ENCODE measurements around the gene LASP1. TPM values are rescaled to one million over a fixed set of nuclear protein-coding genes. Genes with fewer than 3 reads are reported as not detected.
A peak's percentile ranks its signal among the peaks of the same experiment; 100 is the strongest.

LASP1 gene
- total RNA-seq, 4 donors from 2014 or later, result 44.3 to 66.0 (median 51.9) TPM

DNA sequence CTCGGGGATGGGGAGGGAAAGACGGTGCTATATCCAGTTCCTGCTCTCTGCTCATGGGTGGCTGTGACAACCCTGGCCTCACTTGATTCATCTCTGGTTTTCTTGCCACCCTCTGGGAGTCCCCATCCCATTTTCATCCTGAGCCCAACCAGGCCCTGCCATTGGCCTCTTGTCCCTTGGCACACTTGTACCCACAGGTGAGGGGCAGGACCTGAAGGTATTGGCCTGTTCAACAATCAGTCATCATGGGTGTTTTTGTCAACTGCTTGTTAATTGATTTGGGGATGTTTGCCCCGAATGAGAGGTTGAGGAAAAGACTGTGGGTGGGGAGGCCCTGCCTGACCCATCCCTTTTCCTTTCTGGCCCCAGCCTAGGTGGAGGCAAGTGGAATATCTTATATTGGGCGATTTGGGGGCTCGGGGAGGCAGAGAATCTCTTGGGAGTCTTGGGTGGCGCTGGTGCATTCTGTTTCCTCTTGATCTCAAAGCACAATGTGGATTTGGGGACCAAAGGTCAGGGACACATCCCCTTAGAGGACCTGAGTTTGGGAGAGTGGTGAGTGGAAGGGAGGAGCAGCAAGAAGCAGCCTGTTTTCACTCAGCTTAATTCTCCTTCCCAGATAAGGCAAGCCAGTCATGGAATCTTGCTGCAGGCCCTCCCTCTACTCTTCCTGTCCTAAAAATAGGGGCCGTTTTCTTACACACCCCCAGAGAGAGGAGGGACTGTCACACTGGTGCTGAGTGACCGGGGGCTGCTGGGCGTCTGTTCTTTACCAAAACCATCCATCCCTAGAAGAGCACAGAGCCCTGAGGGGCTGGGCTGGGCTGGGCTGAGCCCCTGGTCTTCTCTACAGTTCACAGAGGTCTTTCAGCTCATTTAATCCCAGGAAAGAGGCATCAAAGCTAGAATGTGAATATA lies 50.8 kb downstream of the LASP1 start:
- no peak for DNase-seq
- H3K27ac ChIP-seq, result peak overlapping the region in 3 of 4 donors; percentile 48 to 79 (median 59)
- peaks cover 19 to 56% (median 39%) of the 10 kb centered on the region in 3 donors for H3K36me3 ChIP-seq
- no peak for TF ChIP-seq POLR2A (IDR thresholded peaks at IDR 0.05)
- TF ChIP-seq, protein P1, sequence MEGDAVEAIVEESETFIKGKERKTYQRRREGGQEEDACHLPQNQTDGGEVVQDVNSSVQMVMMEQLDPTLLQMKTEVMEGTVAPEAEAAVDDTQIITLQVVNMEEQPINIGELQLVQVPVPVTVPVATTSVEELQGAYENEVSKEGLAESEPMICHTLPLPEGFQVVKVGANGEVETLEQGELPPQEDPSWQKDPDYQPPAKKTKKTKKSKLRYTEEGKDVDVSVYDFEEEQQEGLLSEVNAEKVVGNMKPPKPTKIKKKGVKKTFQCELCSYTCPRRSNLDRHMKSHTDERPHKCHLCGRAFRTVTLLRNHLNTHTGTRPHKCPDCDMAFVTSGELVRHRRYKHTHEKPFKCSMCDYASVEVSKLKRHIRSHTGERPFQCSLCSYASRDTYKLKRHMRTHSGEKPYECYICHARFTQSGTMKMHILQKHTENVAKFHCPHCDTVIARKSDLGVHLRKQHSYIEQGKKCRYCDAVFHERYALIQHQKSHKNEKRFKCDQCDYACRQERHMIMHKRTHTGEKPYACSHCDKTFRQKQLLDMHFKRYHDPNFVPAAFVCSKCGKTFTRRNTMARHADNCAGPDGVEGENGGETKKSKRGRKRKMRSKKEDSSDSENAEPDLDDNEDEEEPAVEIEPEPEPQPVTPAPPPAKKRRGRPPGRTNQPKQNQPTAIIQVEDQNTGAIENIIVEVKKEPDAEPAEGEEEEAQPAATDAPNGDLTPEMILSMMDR (IDR thresholded peaks at IDR 0.05), result no peak
- no peaks in the 10 kb centered on the region for H3K27me3 ChIP-seq
- no peak overlapping the region for H3K4me3 ChIP-seq
- WGBS, 2 donors, result 66 to 79% methylated on average over 3 to 5 of the region's 9 CpGs
- intact Hi-C loops (cut with DNase I), result no loop called here
- H3K9me3 ChIP-seq, result no peaks in the 10 kb centered on the region
- H3K4me1 ChIP-seq, result peaks cover 8 to 62% (median 26%) of the 10 kb centered on the region in 3 donors

- DNase-seq, result no peak
- intact Hi-C loops (cut with DNase I), result no loop called here
- peaks cover 8 to 68% (median 35%) of the 10 kb centered on the region in 3 donors for H3K4me1 ChIP-seq
- H3K27ac ChIP-seq, result peak overlapping the region in 3 of 4 donors; percentile 48 to 79 (median 59)
- 65 to 72% methylated on average over 9 of the region's 13 CpGs for WGBS, 2 donors
- TF ChIP-seq POLR2A (IDR thresholded peaks at IDR 0.05), result no peak
- TF ChIP-seq, protein P1 (IDR thresholded peaks at IDR 0.05), result no peak
- no peak overlapping the region for H3K4me3 ChIP-seq
- H3K36me3 ChIP-seq, result peaks cover 14 to 43% (median 28%) of the 10 kb centered on the region in 3 donors
- no peaks in the 10 kb centered on the region for H3K9me3 ChIP-seq
- H3K27me3 ChIP-seq, result no peaks in the 10 kb centered on the region
Observed at GRCh38 chr17:38921756-38922411, 52.0 kb downstream of the LASP1 start.

GRCh38 chr17:38922538-38923297 lies 52.9 kb downstream of the LASP1 start:
- intact Hi-C loops (cut with DNase I), result no loop called here
- Histone ChIP-seq H3K4me3 (no peak overlapping the region), H3K4me1 (peaks cover 8 to 60% (median 35%) of the 10 kb centered on the region in 3 donors), H3K27ac (peak overlapping the region in 3 of 4 donors; percentile 48 to 79 (median 59)), H3K36me3 (peaks cover 14 to 35% (median 20%) of the 10 kb centered on the region in 3 donors), H3K27me3 (no peaks in the 10 kb centered on the region), H3K9me3 (no peaks in the 10 kb centered on the region)
- no peak for DNase-seq
- TF ChIP-seq POLR2A (IDR thresholded peaks at IDR 0.05), result no peak
- TF ChIP-seq, protein P1 (IDR thresholded peaks at IDR 0.05), result peak in 1 of 6 experiments; percentile 17
- WGBS, 2 donors, result 40% methylated on average over 1 of the region's 6 CpGs; no CpG with 5 or more reads in 1 of the 2 donors

DNA sequence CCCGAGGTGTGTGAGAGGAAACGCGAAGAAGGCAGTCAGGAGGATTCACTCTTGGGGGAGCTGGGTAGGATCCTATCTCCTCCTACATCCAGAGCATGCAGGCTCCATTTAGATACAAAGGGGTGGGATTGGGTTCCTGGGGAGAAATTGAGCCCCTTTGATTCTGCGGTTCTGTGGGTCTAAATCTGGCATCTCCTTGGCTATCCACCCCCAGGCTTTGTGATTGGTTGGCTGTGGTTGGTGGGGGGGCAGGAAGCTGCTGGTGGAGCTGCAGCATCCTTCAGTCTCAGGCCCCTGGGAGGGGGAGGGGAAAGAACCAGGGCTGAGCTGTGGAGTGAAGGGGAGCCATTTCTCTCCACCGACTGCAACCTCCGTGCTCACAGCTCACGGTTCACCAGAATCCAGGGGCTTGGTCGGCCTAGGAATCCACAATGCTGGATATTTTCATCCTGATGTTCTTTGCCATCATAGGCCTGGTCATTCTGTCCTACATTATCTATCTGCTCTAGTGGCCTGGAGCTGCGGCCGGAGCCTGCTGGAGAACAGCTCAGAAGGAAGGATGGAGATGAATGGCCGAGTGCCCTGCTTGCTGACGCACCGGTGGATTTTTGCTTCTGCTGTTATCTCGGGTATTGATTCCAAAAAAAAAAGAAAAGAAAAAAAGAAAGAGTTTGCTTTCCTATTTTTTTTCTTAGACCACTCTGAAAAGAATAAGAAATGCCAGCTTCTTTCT lies 55.6 kb downstream of the LASP1 start, which contains the start of gene LASP1NB:
LASP1NB (plus strand) TSS at position 352 of the 733 bp plus-strand sequence.
- intact Hi-C loops (cut with DNase I), result no loop called here
- H3K36me3 ChIP-seq, result peaks cover 0 to 8% (median 0%) of the 10 kb centered on the region in 3 donors
- no peak within 1 kb of the TSS for H3K4me3 ChIP-seq
- no peaks in the 10 kb centered on the region for H3K27me3 ChIP-seq
- H3K9me3 ChIP-seq, result no peaks in the 10 kb centered on the region
- H3K4me1 ChIP-seq, result peaks cover 8 to 49% (median 30%) of the 10 kb centered on the region in 3 donors
- DNase-seq, result no peak
- no peak for TF ChIP-seq POLR2A (IDR thresholded peaks at IDR 0.05)
- TF ChIP-seq, protein P1 (IDR thresholded peaks at IDR 0.05), result no peak
- WGBS, 2 donors, result 45 to 76% methylated on average over 7 to 13 of the region's 14 CpGs
- peak within 1 kb of the TSS in 3 of 4 donors; percentile 38 to 55 (median 50) for H3K27ac ChIP-seq

Data from esophagus squamous epithelium (tissue), 5 donors.